HepG2 (cell line): ENCODE data around the gene SCG2. TPM values are rescaled to one million over a fixed set of nuclear protein-coding genes. Genes with fewer than 3 reads are reported as not detected.

Experiments used
- DR1 ChIP-seq: sonication (generic); formaldehyde crosslinking; IDR thresholded peaks from 2 replicates; pipeline ENCODE4 v1.8.0; 2021; ENCODE audit warnings: mild to moderate bottlenecking, missing genetic modification reagents, inconsistent platforms
- EHMT2 ChIP-seq: fragments of 200-600 bp; sonication (generic); IDR thresholded peaks from 2 replicates; pipeline ENCODE4 v1.7.0; 2017; ENCODE audit warnings: antibody characterized with exemption, low read depth, low read length, borderline replicate concordance
- ZBTB7B ChIP-seq: sonication (generic); formaldehyde crosslinking; IDR thresholded peaks from 2 replicates; pipeline ENCODE4 v1.4.0; 2020; ENCODE audit warnings: missing genetic modification reagents
- polyA plus RNA-seq, 8 experiments: library from polyadenylated mRNA; depleted of rRNA in 3 of 8; stranded (reverse) in 7 of 8; unstranded in 1 of 8; fragments of >200 nt; fragmentation: Illumina TruSeq in 4 of 8; extraction: Trizol in 4 of 8; gene quantifications; 2 replicates each; pipeline versions ENCODE4 v1.2.1 to v1.2.3, GENCODE V29; 2011 to 2016; ENCODE audit warnings: low read depth in 4 of 8, missing spikeins in 1 of 8, mixed read lengths in 1 of 8; ENCODE audit not compliant: insufficient read depth in 1 of 8
- total RNA-seq, 5 experiments: library from RNA; depleted of rRNA; stranded (reverse); fragments of >200 nt; fragmentation: Illumina TruSeq; extraction: Trizol; gene quantifications; 2 replicates each; pipeline ENCODE4 v1.2.3, GENCODE V29; 2016; ENCODE audit warnings: low read depth in 1 of 5
- TF ChIP-seq, protein P1 (sequence below), 2 experiments: sonication (generic) in 1 of 2; formaldehyde crosslinking in 1 of 2; IDR thresholded peaks; 2 replicates each; pipeline versions ENCODE4 v1.5.1 to v1.6.1; 2011 to 2020; ENCODE audit warnings: borderline replicate concordance in 1 of 2, low read depth in 1 of 2, low read length in 1 of 2, mild to moderate bottlenecking in 1 of 2, missing genetic modification reagents in 1 of 2, moderate library complexity in 1 of 2
- TF ChIP-seq, protein P2 (sequence below): sonication (generic); formaldehyde crosslinking; IDR thresholded peaks from 2 replicates; pipeline ENCODE4 v1.5.1; 2020; ENCODE audit warnings: missing genetic modification reagents, mild to moderate bottlenecking, borderline replicate concordance
- TF ChIP-seq, protein P3 (sequence below): sonication (generic); formaldehyde crosslinking; conservative IDR thresholded peaks from 2 replicates; pipeline ENCODE4 v1.4.0; 2020; ENCODE audit warnings: missing genetic modification reagents

SCG2 gene
- total and polyA plus RNA-seq, 2 of the 13 experiments (the other 11 are each of a cell fraction or from before 2014, with no cell fraction given), result not detected

DNA sequence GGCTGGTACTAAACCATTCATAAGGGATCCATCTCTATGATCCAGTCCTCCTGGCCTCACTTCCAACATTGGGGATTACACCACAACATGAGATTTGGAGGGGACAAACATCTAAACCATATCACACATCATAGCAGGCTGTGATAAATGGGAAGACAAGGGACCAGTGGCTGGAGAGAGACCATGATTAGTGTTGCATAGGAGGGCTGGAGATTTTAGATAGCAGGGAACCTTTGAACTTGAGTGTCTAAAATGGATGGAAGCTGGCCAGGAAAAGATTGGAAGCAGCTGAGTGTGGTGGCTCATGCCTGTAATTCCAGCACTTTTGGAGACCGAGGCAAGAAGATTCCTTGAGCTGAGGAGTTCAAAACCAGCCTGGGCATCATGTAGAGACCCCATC lies 12.4 kb upstream of the SCG2 start (continued):
- TF ChIP-seq, protein P1, sequence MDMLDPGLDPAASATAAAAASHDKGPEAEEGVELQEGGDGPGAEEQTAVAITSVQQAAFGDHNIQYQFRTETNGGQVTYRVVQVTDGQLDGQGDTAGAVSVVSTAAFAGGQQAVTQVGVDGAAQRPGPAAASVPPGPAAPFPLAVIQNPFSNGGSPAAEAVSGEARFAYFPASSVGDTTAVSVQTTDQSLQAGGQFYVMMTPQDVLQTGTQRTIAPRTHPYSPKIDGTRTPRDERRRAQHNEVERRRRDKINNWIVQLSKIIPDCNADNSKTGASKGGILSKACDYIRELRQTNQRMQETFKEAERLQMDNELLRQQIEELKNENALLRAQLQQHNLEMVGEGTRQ (IDR thresholded peaks at IDR 0.05; ENCODE audit: low read depth, low read length), result no peak
- TF ChIP-seq, protein P1 (CRISPR knock-in tag; IDR thresholded peaks at IDR 0.05; ENCODE audit: borderline replicate concordance), result no peak
- no peak for TF ChIP-seq EHMT2
- no peak for TF ChIP-seq ZBTB7B
- TF ChIP-seq, protein P2, sequence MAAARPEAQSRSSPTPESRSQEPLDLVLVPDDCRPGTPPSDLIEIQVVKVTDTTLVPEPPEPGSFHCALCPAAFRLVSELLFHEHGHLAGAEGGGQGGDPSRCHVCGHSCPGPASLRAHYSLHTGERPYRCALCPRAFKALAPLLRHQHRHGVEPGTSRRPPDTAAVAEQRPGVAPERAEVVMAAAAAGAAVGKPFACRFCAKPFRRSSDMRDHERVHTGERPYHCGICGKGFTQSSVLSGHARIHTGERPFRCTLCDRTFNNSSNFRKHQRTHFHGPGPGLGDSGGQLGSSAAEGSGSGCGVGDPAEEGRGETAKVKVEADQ (CRISPR knock-in tag), result no peak
- no peak for TF ChIP-seq DR1 (CRISPR knock-in tag)
- TF ChIP-seq, protein P3, sequence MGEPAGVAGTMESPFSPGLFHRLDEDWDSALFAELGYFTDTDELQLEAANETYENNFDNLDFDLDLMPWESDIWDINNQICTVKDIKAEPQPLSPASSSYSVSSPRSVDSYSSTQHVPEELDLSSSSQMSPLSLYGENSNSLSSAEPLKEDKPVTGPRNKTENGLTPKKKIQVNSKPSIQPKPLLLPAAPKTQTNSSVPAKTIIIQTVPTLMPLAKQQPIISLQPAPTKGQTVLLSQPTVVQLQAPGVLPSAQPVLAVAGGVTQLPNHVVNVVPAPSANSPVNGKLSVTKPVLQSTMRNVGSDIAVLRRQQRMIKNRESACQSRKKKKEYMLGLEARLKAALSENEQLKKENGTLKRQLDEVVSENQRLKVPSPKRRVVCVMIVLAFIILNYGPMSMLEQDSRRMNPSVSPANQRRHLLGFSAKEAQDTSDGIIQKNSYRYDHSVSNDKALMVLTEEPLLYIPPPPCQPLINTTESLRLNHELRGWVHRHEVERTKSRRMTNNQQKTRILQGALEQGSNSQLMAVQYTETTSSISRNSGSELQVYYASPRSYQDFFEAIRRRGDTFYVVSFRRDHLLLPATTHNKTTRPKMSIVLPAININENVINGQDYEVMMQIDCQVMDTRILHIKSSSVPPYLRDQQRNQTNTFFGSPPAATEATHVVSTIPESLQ (CRISPR knock-in tag), result no peak
